Measurements from ENCODE around the gene ADGRL4. TPM values are rescaled to one million over a fixed set of nuclear protein-coding genes. Genes with fewer than 3 reads are reported as not detected.

Gene ADGRL4
- total RNA-seq, 1 donor from 2014 or later, result not detected

- Mint-ChIP-seq H3K27me3 (no peaks in the 10 kb centered on the region), H3K4me3 (ENCODE audit: low read depth) (no peak overlapping the region), H3K9me3 (ENCODE audit: low read depth) (no peaks in the 10 kb centered on the region), H3K27ac (no peak overlapping the region), H3K4me1 (ENCODE audit: low read depth) (peaks cover 2% of the 10 kb centered on the region), H3K36me3 (ENCODE audit: insufficient read depth) (no peaks in the 10 kb centered on the region)
- no peak for TF ChIP-seq CTCF (IDR thresholded peaks at IDR 0.05; ENCODE audit: unreplicated experiment)
- DNase-seq (ENCODE audit: low spot score, unreplicated experiment), result no peak
Measured at GRCh38 chr1:78911956-78912880, 94.3 kb downstream of the ADGRL4 start.

DNA sequence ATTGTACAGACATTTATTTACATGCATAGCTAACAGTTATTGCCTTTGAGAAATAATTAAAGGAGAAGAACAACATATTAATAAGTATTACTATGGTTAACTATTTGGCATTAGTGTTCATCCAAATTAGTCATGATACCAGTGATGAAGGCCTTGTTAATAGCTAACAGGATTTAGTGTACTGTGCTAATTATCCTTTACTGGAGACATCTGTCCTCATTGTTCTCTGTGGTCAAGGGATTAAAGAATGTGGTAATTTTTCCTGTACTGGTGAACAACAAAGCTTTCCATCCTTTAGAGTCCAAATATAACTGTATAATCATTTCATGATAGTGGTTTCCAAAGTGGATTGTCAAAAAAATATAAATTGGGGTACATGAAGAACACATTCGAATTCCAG lies 103.9 kb downstream of the ADGRL4 start:
- Mint-ChIP-seq H3K36me3 (ENCODE audit: insufficient read depth) (no peaks in the 10 kb centered on the region), H3K27me3 (no peaks in the 10 kb centered on the region), H3K9me3 (ENCODE audit: low read depth) (no peaks in the 10 kb centered on the region), H3K4me3 (ENCODE audit: low read depth) (no peak overlapping the region), H3K27ac (no peak overlapping the region), H3K4me1 (ENCODE audit: low read depth) (peaks cover 2% of the 10 kb centered on the region)
- no peak for DNase-seq (ENCODE audit: low spot score, unreplicated experiment)
- TF ChIP-seq CTCF (IDR thresholded peaks at IDR 0.05; ENCODE audit: unreplicated experiment), result no peak

DNA sequence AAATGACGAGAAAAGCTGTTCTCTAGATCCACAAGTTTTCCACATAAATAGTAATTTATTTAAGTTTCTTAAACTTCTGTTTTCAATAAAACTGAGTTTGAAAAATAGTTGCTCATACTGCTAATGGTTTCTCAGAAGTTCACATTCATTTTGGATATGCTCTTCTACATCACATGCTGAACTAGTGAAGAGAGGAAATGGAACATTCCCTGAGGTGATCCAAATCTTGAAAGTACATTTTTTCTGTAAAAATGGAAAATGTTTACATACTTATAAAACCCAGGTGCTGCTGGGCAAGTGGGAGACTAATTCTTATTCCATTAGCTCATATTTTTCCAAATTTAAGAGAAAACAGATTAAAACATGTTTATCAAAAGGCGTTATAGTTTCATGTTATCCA lies 111.7 kb downstream of the ADGRL4 start:
- Mint-ChIP-seq H3K27ac (no peak overlapping the region), H3K27me3 (no peaks in the 10 kb centered on the region), H3K4me3 (ENCODE audit: low read depth) (no peak overlapping the region), H3K9me3 (ENCODE audit: low read depth) (no peaks in the 10 kb centered on the region), H3K4me1 (ENCODE audit: low read depth) (no peaks in the 10 kb centered on the region), H3K36me3 (ENCODE audit: insufficient read depth) (no peaks in the 10 kb centered on the region)
- no peak for DNase-seq (ENCODE audit: low spot score, unreplicated experiment)
- TF ChIP-seq CTCF (IDR thresholded peaks at IDR 0.05; ENCODE audit: unreplicated experiment), result no peak

DNA sequence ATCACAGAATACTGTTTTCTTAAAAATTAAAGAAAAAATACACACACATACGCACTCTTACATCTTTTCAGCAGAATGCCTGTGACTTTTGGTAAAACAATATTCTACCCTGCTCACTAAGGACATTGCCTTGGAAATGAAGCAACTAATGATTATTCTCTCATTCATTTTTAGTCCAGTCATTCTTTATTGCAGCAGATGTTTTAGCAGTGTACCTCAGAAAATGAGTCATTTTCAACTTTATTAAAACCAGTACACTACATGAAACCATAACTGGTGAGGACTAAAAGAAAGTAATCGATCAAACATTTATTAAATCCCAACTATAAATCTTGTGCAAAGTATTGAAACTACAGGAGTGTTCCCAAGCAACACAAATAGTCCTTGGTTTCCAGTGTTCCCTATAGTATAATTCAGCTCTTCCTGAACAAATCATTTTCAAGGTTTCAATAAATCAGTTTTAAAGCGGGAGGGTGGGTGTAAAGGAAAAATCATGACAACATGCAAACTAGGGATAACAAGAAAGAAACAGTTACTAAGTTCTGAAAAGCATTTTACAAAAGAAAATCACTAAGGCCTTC lies 114.2 kb downstream of the ADGRL4 start:
- TF ChIP-seq CTCF (IDR thresholded peaks at IDR 0.05; ENCODE audit: unreplicated experiment), result no peak
- no peaks in the 10 kb centered on the region for H3K4me1 Mint-ChIP-seq (ENCODE audit: low read depth)
- H3K27ac Mint-ChIP-seq, result no peak overlapping the region

DNA sequence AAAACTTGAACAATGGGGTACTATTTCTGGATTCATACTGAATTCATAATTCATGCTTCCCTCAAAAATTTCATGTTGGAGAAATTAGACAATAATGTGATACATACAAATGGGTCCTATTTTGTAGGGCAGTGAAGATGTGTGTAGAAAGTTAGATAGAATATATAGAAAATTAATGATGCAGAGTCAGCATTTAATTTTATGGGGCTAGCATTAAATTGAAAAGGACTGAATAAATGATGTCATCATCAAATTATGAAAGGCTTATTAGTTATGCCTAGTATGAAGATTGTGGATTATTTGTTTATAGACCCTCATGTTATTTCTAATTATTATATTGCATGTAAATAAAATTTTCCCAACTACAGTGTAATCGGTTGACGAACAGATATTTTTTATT lies 119.1 kb downstream of the ADGRL4 start:
- Mint-ChIP-seq H3K4me1 (ENCODE audit: low read depth) (peaks cover 5% of the 10 kb centered on the region), H3K4me3 (ENCODE audit: low read depth) (no peak overlapping the region), H3K9me3 (ENCODE audit: low read depth) (no peaks in the 10 kb centered on the region), H3K27ac (no peak overlapping the region), H3K36me3 (ENCODE audit: insufficient read depth) (no peaks in the 10 kb centered on the region), H3K27me3 (no peaks in the 10 kb centered on the region)
- DNase-seq (ENCODE audit: low spot score, unreplicated experiment), result no peak
- no peak for TF ChIP-seq CTCF (IDR thresholded peaks at IDR 0.05; ENCODE audit: unreplicated experiment)

More for the DNA sequence above, 114.2 kb downstream of the ADGRL4 start:
- no peak for DNase-seq (ENCODE audit: low spot score, unreplicated experiment)
- no peak overlapping the region for H3K4me3 Mint-ChIP-seq (ENCODE audit: low read depth)
- H3K9me3 Mint-ChIP-seq (ENCODE audit: low read depth), result no peaks in the 10 kb centered on the region
- no peaks in the 10 kb centered on the region for H3K27me3 Mint-ChIP-seq
- no peaks in the 10 kb centered on the region for H3K36me3 Mint-ChIP-seq (ENCODE audit: insufficient read depth)

Measured in progenitor cell of endocrine pancreas (in vitro differentiated cells).